Ovary (tissue), 3 donors: Measurements from ENCODE around the gene QRSL1.

ENCODE experiments used
- EP300 ChIP-seq: sonication (generic); formaldehyde crosslinking; IDR thresholded peaks from one replicate; pipeline ENCODE4 v1.6.1; 2017; ENCODE audit warnings: antibody characterized with exemption
- POLR2A ChIP-seq: fragments of 450-650 bp; IDR thresholded peaks from one replicate; pipeline ENCODE4 v1.6.1; 2017; ENCODE audit warnings: antibody characterized with exemption, mild to moderate bottlenecking, moderate library complexity
- TF ChIP-seq, protein P1 (sequence below), 3 donors: fragments of 450-650 bp in 2 of 3; fragments of 200-600 bp in 1 of 3; IDR thresholded peaks; one replicate each; pipeline versions ENCODE4 v1.5.1 to v1.8.0; 2016 to 2022; ENCODE audit warnings: antibody characterized with exemption in 3 of 3, mild to moderate bottlenecking in 1 of 3
- donor health status: DM: no; HTN: no; CAD: no.

DNA sequence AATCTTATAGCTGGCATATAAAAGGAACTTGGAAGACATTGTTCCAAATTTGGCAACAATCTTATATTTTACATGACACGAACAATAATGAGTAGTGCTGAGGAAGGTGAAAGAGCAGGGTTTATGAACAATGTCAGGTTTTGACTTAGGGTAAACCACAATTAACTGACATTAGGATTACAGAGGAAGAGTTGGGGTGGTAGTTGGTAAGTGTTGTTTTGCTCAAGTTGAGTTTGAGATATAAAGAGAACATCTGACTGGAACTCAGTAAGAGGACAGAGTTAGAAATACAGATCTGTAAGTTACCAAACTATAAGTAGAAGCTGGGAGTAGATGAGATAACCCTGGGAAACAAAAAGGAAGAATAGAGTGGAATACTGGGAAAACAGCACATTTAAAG is 15.2 kb upstream of the QRSL1 start:
- TF ChIP-seq, protein P1, sequence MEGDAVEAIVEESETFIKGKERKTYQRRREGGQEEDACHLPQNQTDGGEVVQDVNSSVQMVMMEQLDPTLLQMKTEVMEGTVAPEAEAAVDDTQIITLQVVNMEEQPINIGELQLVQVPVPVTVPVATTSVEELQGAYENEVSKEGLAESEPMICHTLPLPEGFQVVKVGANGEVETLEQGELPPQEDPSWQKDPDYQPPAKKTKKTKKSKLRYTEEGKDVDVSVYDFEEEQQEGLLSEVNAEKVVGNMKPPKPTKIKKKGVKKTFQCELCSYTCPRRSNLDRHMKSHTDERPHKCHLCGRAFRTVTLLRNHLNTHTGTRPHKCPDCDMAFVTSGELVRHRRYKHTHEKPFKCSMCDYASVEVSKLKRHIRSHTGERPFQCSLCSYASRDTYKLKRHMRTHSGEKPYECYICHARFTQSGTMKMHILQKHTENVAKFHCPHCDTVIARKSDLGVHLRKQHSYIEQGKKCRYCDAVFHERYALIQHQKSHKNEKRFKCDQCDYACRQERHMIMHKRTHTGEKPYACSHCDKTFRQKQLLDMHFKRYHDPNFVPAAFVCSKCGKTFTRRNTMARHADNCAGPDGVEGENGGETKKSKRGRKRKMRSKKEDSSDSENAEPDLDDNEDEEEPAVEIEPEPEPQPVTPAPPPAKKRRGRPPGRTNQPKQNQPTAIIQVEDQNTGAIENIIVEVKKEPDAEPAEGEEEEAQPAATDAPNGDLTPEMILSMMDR (IDR thresholded peaks at IDR 0.05), result no peak
- TF ChIP-seq EP300, result no peak
- no peak for TF ChIP-seq POLR2A
